Erythroblast (primary cell): Measurements from ENCODE around the gene CFAP58.
"Not testable (repeated sequence)": the region's sequence is repeated elsewhere in the genome, so short reads cannot be mapped to it uniquely, and the experiment has no call there.

ENCODE experiments used
- DNase-seq, 2 experiments: peaks; one replicate each; lab custom pipeline; 2025; lab: John Stamatoyannopoulos, UW
- GATA1 ChIP-seq: IDR thresholded peaks from 2 replicates; pipeline ENCODE4 v1.6.1; 2011; ENCODE audit warnings: low read depth, mild to moderate bottlenecking, control low read depth, low read length, moderate library complexity
- POLR2A ChIP-seq: IDR thresholded peaks from 2 replicates; pipeline ENCODE4 v1.6.1; 2011; ENCODE audit warnings: mild to moderate bottlenecking, low read length

CFAP58 gene

DNA sequence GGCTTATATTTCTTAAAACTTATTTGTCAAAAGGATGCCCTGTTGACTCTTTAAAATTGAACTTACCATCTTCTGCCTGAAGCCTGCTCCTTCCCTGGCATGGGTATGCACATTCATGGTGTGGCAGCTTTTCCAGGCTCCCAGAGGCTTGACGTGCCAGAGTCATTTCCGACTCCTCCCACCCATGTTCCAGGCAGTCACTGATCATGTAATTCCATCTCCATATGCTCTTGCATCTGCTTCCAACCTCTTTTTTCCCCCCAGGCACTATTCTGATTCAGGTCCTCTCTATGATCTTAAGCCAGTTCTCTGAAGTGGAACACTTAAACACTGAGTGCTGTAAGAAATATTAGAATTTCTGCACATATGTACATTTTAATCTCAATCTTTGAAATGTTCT lies 82.2 kb downstream of the CFAP58 start:
- no peak for DNase-seq
- TF ChIP-seq GATA1 (no peak), POLR2A (no peak)

DNA sequence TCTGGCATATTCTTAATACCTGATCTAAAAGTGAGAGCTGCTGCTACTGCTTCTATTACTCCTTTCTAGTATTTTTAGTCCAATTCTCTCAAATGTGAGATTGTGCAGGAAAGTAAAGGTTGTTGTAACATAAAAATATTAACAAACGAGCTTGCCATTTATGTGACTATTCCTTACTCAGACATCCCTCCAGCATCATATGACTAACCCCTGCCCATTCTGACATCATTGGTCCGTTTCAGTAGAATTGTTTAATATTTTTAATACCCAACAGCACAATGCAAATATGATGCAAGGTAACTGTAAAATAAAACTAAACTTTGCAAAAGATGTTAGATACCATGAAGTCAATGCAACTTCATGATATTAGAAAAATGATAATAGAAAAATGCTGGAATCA lies 83.6 kb downstream of the CFAP58 start:
- no peak for TF ChIP-seq POLR2A
- DNase-seq = no peak

DNA sequence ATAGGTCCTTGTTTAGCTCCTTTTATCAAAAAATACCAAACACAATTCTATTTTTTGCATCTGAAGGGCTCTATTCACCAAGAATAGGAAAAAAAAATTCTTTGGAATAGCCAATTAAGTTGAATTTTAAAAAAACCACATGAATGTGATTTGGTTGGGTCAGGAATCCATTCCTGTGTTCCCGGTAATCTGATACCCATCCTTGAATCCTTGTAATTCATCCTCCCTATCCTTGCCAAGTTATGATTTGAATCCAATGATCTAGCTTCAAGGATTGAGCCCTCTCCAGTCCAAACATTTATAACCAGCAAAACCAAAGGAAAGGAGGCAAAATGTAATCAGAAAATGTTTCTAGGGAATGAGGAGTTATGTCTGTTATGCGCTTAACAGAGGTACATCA lies 86.6 kb downstream of the CFAP58 start:
- no peak for DNase-seq
- TF ChIP-seq POLR2A = no peak
- no peak for TF ChIP-seq GATA1

DNA sequence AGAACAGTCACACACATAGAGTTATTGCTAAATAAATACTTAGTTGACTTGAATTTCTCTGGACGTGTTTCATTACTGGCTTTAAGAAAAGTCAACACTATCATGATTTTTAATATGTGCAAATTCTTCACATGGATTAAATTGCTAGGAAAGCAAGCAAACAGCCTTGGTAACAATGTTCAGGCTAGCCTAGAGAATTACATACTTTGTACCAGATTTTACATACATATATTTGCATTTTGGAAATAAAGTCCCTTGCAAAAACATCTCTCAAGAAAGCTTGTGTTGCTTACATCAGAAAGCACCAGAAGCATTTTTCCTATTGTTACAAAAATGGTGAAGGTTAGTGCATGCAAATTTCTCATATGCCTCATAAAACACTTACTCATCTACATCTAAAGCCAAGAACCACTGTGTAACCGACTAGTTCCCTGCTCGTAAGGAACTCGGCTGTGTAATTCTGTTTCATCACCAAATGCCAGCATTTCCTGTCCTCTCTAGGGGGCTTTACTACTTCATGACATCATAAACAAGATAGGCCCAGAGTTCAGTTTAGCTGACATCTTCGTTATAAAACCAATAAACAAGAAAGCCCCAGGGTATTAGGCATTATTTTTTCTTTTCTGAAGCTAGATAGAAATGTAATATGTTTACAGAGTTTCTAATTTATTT lies 87.8 kb downstream of the CFAP58 start:
- TF ChIP-seq GATA1 = no peak
- TF ChIP-seq POLR2A = no peak
- DNase-seq = no peak

DNA sequence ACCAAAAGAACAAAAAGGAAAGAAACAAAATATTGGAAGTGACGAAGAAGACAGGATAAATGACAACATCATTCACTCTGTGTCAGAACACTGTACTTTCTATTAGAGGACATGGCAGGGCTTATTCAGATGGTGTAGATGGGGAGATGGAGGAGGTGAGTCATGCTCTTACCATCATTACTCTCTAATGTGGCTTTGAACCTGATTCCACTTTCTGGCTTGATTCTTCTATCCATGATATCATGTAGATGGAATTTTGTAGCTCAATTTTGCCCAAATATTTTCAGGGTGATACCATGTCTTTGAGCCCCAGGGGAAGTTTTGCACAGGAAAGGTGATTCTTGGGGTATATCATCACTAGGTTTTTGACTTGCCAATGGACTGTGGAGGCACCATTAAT lies 91.7 kb downstream of the CFAP58 start:
- TF ChIP-seq POLR2A = no peak
- TF ChIP-seq GATA1 = no peak

DNA sequence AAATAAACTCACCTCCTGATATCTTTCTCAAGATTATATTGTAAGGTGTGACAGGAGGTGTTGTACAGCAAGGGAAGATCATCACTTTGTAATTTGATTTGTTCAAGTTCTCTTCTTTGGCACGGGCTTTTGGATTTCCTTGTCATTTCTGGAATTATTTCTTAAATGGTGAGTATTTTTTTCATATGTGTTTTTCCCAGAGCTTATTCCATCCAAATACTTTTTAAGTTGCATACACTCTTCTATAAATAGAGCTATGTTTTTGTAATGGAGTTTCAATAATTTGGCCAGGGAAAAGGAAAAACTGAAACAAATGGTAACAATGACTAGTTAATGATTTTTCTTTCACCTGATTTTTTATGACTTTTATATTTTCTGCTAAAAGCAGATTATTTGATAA lies 92.5 kb downstream of the CFAP58 start:
- no peak for TF ChIP-seq GATA1
- no peak for TF ChIP-seq POLR2A

More for the DNA sequence above, 91.7 kb downstream of the CFAP58 start:
- no peak for DNase-seq

DNA sequence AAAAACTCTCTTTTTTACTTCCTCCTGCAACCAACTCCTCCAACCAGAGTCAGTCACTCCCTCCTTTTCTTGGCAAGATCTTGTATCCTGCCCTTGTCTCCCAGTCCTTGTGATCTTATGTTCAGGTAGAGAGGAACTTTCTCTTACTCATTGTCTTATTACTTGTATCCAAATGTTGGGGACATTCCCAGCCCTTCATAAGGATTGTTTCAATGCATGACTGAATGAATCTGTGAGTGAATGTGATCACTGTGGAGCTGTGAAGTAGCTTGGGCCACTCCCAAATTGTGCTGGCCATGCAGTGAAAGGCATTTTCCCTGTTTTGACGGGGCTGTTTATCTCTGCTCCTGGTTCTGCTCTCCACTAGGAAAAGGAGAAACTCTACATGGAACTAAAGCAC lies 93.7 kb downstream of the CFAP58 start:
- TF ChIP-seq GATA1 (no peak), POLR2A (no peak)
- no peak for DNase-seq

More for the DNA sequence above, 92.5 kb downstream of the CFAP58 start:
- DNase-seq = no peak

DNA sequence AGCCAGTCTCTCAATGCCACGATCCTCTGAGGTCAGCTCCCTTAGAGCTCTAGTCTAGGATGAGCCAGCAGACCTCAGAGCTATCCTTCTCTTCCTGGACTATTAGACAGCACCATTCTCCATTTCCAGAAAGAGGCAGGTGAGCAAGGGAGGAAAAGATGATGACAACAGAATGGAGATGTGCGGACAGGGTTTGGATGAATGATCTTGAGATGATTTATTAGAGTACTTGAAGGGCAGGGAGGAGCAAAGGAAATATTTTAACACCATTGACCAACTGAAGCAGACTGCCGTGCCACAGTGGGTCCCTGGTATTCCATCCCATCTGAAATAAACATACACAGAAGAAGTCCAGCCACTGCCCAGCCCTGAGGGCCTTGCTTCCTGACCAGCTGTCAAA lies 94.3 kb downstream of the CFAP58 start:
- no peak for DNase-seq
- TF ChIP-seq GATA1 (no peak), POLR2A (no peak)

DNA sequence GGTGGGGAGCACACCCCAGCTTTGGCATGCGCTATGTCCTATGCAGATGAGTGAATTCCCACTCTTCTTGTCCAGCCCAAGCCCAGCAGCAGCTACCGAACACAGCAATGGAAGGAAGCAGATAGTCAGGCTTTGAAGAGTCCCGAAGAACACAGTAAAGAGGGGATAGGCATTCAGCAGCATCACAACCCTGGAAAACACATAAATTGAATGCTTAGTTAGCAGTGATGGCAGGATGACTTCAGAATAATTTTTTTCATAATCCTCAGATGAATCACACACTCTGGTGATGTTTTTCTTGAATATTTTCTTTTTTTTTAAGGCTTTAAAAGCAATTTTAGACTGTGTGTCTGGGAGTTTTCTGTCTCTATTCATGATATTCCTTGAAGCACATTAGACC lies 95.8 kb downstream of the CFAP58 start:
- TF ChIP-seq POLR2A (no peak), GATA1 (no peak)
- no peak for DNase-seq

DNA sequence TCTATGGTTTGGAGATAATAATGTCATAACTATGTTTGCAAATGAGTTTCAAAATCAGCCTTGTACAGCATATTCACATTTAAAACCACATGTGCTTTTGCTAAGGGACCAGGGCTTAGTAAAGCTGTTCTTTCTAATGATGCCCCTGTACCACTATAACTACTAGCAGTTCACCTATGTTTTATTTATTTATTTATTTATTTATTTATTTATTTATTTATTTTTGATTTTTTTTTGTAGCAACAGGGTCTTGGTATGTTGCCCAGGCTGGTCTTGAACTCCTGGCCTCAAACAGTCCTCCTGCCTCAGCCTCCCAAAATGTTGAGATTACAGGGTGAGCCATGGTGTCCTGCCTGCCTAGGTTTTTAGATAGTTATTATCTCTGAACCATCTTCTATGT lies 96.9 kb downstream of the CFAP58 start:
- DNase-seq = no peak
- TF ChIP-seq POLR2A (no peak), GATA1 (no peak)

DNA sequence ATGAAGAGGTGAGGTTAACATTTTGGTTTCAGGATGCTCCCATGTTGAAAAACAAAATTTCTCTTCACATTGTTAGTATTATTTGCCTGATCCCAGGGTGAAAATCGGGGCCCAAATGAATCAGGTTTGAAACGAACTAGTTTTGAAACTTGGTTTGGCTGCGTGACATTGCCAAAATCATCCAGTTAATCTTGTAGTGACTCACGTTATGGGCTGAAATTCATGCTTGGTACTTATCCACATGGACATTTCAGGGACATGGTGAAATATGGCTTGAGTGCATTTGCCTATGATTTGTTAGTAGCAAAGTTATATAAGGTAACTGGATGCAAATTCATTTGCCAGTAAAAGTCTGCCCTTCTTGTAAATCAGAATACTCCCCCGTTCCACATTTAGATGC lies 97.3 kb downstream of the CFAP58 start:
- DNase-seq = no peak
- TF ChIP-seq GATA1 (no peak), POLR2A (no peak)

DNA sequence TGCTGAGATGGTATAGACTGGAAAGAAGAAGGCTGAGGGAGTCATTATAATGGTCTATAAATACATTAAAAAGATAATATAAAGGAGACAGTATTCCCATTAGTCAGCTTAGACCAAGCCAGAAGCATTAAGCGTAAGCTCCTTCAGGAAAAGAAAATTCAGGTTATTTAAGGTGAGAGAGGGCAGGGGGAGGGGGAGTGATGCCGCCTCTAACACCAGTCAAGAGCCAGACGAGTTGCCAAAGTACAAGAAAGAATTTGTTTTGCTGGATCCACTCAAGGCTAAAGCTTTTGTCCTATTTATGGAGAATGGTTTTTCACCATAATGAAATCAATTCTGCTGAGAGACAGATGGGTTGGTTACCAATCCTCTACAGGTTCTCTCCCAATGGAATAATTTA lies 99.3 kb downstream of the CFAP58 start:
- TF ChIP-seq POLR2A (no peak), GATA1 (no peak)
- no peak for DNase-seq

DNA sequence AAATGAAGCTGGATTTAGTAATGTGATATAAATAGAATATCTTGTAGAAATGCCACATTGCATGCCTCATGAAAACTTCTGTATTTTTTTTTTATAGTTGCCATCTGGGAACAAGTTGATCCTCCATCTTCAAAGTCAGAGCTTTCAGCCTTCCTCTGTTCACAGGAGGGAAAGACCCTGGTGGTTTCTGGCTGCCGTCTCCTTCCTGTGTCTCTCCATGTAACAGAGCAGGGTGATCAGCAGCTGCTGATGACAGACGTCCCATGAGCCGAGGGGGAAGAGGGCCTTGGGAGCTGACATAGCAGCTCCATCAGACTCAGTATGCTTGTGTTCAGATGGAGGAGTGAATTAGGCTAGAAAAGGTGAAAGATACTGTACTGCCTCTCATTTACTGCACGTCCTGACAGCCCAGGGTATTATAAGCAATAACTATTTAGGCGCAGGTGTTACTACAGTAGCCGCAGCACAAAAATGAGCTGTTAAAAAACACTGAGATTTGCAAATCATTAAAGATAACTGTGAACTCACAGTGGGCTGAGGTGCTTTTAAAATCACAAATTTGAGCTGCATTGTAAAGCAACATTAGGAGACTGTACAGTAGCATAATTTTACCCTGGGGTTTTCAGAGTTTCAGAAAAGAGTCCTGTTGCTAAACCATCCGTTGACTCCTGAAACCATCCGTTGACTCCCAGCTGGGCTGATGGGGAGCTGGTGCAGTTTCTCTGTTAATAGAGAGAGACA lies 103.3 kb downstream of the CFAP58 start:
- TF ChIP-seq GATA1 (no peak), POLR2A (no peak)
- DNase-seq = no peak

DNA sequence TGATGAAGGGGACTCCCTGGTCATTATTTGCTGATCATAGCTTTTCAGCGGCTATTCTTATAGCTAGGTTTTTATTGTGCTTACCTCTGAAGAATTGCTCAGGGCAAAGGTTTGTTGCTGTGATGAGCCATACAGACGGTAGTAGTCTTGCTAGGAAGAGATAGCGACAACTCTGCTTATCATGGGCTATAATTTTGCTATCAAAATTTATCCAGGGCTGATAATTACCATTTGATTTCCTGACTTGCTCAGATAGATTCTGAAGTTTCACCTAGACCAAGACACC lies 103.9 kb downstream of the CFAP58 start:
- no peak for DNase-seq
- TF ChIP-seq GATA1 = no peak

DNA sequence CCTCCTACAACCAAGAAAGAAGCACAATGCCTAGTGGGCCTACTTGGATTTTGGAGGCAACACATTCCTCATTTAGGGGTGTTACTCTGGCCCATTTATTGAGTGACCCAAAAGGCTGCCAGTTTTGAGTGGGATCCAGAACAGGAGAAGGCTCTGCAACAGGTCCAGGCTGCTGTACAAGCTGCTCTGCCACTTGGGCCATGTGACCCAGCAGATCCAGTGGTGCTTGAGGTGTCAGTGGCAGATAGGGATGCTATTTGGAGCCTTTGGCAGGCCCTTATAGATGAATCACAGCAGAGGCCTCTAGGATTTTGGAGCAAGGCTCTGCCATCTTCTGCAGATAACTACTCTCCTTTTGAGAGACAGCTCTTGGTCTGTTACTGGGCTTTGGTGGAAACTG lies 111.9 kb downstream of the CFAP58 start:
- not testable (repeated sequence) for DNase-seq

DNA sequence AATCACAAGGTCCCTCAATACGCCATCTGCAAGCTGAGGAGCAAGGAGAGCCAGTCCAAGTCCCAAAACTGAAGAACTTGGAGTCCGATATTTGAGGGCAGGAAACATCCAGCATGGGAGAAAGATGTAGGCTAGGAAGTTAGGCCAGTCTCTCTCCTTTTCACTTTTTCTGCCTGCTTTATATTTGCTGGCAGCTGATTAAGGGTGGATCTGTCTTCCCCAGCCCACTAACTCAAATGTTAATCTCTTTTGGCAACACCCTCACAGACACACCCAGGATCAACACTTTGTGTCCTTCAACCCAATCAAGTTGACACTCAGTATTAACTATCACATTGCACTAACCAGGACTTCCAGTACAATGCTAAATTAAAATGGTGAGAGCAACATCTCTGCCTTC lies 115.2 kb downstream of the CFAP58 start:
- DNase-seq = peak in 1 of 2 experiments; percentile 38
